Keratinocyte (primary cell): ENCODE data around the gene ACACB. TPM values are rescaled to one million over a fixed set of nuclear protein-coding genes. Genes with fewer than 3 reads are reported as not detected.

Experiments
- DNase-seq: peaks from one replicate; pipeline ENCODE4 v3.0.0-alpha.2; 2011; ENCODE audit warnings: low read depth, missing footprints, low spot score
- FAIRE-seq: peaks from 2 replicates; lab custom pipeline; 2011; peaks lifted over from hg19 to GRCh38; lab: Jason Lieb, UNC
- H2AFZ ChIP-seq: 2 replicates; pipeline ENCODE4 v1.6.0; 2012; ENCODE audit warnings: low read length, control low read depth, inconsistent platforms; ENCODE audit not compliant: control insufficient read depth
- H3K27ac ChIP-seq: 2 replicates; pipeline ENCODE4 v1.5.1; 2011; ENCODE audit warnings: low read length; ENCODE audit not compliant: control insufficient read depth, insufficient read depth
- H3K27me3 ChIP-seq: 3 replicates; pipeline ENCODE4 v1.6.0; 2011; ENCODE audit warnings: low read length; ENCODE audit not compliant: control insufficient read depth, insufficient read depth; ENCODE audit errors: extremely low read depth
- H3K36me3 ChIP-seq, 2 experiments: 2 replicates in 1 of 2; 3 replicates in 1 of 2; pipeline ENCODE4 v1.5.1; 2011; ENCODE audit warnings: low read length in 2 of 2, mild to moderate bottlenecking in 1 of 2; ENCODE audit not compliant: control insufficient read depth in 2 of 2, insufficient read depth in 2 of 2; ENCODE audit errors: extremely low read depth in 1 of 2
- H3K4me1 ChIP-seq: 3 replicates; pipeline ENCODE4 v1.5.1; 2011; ENCODE audit warnings: low read length; ENCODE audit not compliant: control insufficient read depth, insufficient read depth; ENCODE audit errors: extremely low read depth
- H3K4me2 ChIP-seq: 3 replicates; pipeline ENCODE4 v1.6.0; 2011; ENCODE audit warnings: low read depth, low read length; ENCODE audit not compliant: control insufficient read depth, insufficient read depth; ENCODE audit errors: extremely low read depth
- H3K4me3 ChIP-seq, 3 experiments: fragments of 200-600 bp in 1 of 3; sonication (generic) in 1 of 3; 2 replicates in 2 of 3; 3 replicates in 1 of 3; pipeline ENCODE4 v1.5.1; 2011 to 2016; ENCODE audit warnings: low read length in 3 of 3, mild to moderate bottlenecking in 3 of 3, control low read depth in 2 of 3, inconsistent platforms in 1 of 3, low read depth in 1 of 3, mixed read lengths in 1 of 3, mixed run types in 1 of 3, moderate library complexity in 1 of 3; ENCODE audit not compliant: control insufficient read depth in 2 of 3, insufficient read depth in 2 of 3; ENCODE audit errors: extremely low read depth in 1 of 3
- H3K79me2 ChIP-seq: 2 replicates; pipeline ENCODE4 v1.6.0; 2012; ENCODE audit warnings: low read length; ENCODE audit not compliant: control insufficient read depth, insufficient read depth
- H3K9ac ChIP-seq: 3 replicates; pipeline ENCODE4 v1.6.0; 2011; ENCODE audit warnings: low read length; ENCODE audit not compliant: control insufficient read depth, insufficient read depth; ENCODE audit errors: extremely low read depth
- H3K9me1 ChIP-seq: 3 replicates; pipeline ENCODE4 v1.6.0; 2011; ENCODE audit warnings: low read length; ENCODE audit not compliant: control insufficient read depth, insufficient read depth; ENCODE audit errors: extremely low read depth
- H3K9me3 ChIP-seq: 2 replicates; pipeline ENCODE4 v1.5.1; 2012; ENCODE audit warnings: low read depth, low read length; ENCODE audit not compliant: control insufficient read depth
- H4K20me1 ChIP-seq: 3 replicates; pipeline ENCODE4 v1.6.0; 2011; ENCODE audit warnings: low read length; ENCODE audit not compliant: control insufficient read depth, insufficient read depth; ENCODE audit errors: extremely low read depth
- CTCF ChIP-seq, 3 experiments: IDR thresholded peaks in 1 of 3; conservative IDR thresholded peaks in 1 of 3; optimal IDR thresholded peaks in 1 of 3; 2 replicates in 2 of 3; 3 replicates in 1 of 3; pipeline versions ENCODE3 to v1.5.1; 2011; ENCODE audit warnings: low read length in 3 of 3, mild to moderate bottlenecking in 3 of 3, moderate library complexity in 2 of 3, control low read depth in 1 of 3, inconsistent platforms in 1 of 3; ENCODE audit not compliant: insufficient read depth in 2 of 3; ENCODE audit errors: extremely low read depth in 1 of 3
- EZH2 ChIP-seq: IDR thresholded peaks from one replicate; pipeline ENCODE4 v1.6.1; 2012; ENCODE audit warnings: inconsistent platforms, mild to moderate bottlenecking, low read length, moderate library complexity
- dilution Hi-C: fragments of 300-500 bp; cut with MboI; formaldehyde crosslinking; loops from one replicate; pipeline ENCODE4 v1.7.0; 2020; ENCODE audit warnings: low sequenced_read_pairs; ENCODE audit not compliant: extremely low pct_ligation_motif_present
- polyA plus RNA-seq, 5 experiments: library from polyadenylated mRNA; depleted of rRNA in 3 of 5; stranded (reverse) in 3 of 5; stranded (forward) in 1 of 5; unstranded in 1 of 5; fragments of >200 nt; gene quantifications; 1 replicate in 1 of 5; 2 replicates in 3 of 5; 3 replicates in 1 of 5; pipeline versions ENCODE4 v1.2.1 to v1.2.3, GENCODE V29; 2011 to 2012; ENCODE audit warnings: missing spikeins in 2 of 5, low read depth in 1 of 5, low replicate concordance in 1 of 5

ACACB gene
- polyA plus RNA-seq, 1 donor (not counting 4 experiments of a cell fraction or from before 2014, with no cell fraction given), result 1.3 TPM

GRCh38 chr12:109258201-109258600 is 141.8 kb downstream of the ACACB start:
- DNase-seq (no peak), FAIRE-seq (no peak)
- H3K27ac ChIP-seq, result no peak overlapping the region
- no peaks in the 10 kb centered on the region for H3K4me1 ChIP-seq
- H3K9me1 ChIP-seq, result no peaks in the 10 kb centered on the region
- peaks cover 3% of the 10 kb centered on the region for H3K9me3 ChIP-seq
- H3K4me3 ChIP-seq, result no peak overlapping the region
- no peaks in the 10 kb centered on the region for H4K20me1 ChIP-seq
- no peak overlapping the region for H2AFZ ChIP-seq
- no peak for TF ChIP-seq EZH2
- TF ChIP-seq CTCF (optimal IDR thresholded peaks at IDR 0.05 in 1 of 3, IDR thresholded peaks at IDR 0.05 in 1 of 3, conservative IDR thresholded peaks at IDR 0.05 in 1 of 3; ENCODE audit: extremely low read depth in 1 of 3, insufficient read depth in 2 of 3, low read length in 3 of 3), result no peak
- H3K79me2 ChIP-seq, result no peaks in the 10 kb centered on the region
- H3K9ac ChIP-seq, result no peak overlapping the region
- no peak overlapping the region for H3K4me2 ChIP-seq
- H3K27me3 ChIP-seq, result no peaks in the 10 kb centered on the region
- dilution Hi-C loops, result no loop called here
- no peaks in the 10 kb centered on the region for H3K36me3 ChIP-seq

- H3K9ac ChIP-seq, result no peak overlapping the region
- peaks cover under 1% of the 10 kb centered on the region for H3K9me3 ChIP-seq
- no peak for TF ChIP-seq CTCF (optimal IDR thresholded peaks at IDR 0.05 in 1 of 3, IDR thresholded peaks at IDR 0.05 in 1 of 3, conservative IDR thresholded peaks at IDR 0.05 in 1 of 3; ENCODE audit: extremely low read depth in 1 of 3, insufficient read depth in 2 of 3, low read length in 3 of 3)
- TF ChIP-seq EZH2, result no peak
- H3K36me3 ChIP-seq, result no peaks in the 10 kb centered on the region
- no peaks in the 10 kb centered on the region for H4K20me1 ChIP-seq
- H3K27me3 ChIP-seq, result no peaks in the 10 kb centered on the region
- H3K9me1 ChIP-seq, result no peaks in the 10 kb centered on the region
- no peak overlapping the region for H2AFZ ChIP-seq
- DNase-seq (no peak), FAIRE-seq (no peak)
- H3K4me2 ChIP-seq, result no peak overlapping the region
- no peaks in the 10 kb centered on the region for H3K79me2 ChIP-seq
- dilution Hi-C loops, result no loop called here
- no peaks in the 10 kb centered on the region for H3K4me1 ChIP-seq
- H3K27ac ChIP-seq, result no peak overlapping the region
- H3K4me3 ChIP-seq, result no peak overlapping the region
These were observed 142.5 kb downstream of the ACACB start for GRCh38 chr12:109258607-109259544.
